IMR-90 (cell line): ENCODE data around the gene WFDC10B. TPM values are rescaled to one million over a fixed set of nuclear protein-coding genes. Genes with fewer than 3 reads are reported as not detected.

Source experiments
- ATAC-seq: fragments of 200-7000 bp; cut with Tn5 transposase; 2 replicates; pipeline ENCODE4 v1.9.1; 2020; ENCODE audit warnings: low read depth, mild to moderate bottlenecking, moderate library complexity
- BruUV-seq: library from RNA; stranded (reverse); fragments of 400-500 nt; replicated peaks from 2 replicates; lab custom pipeline; 2021; lab: Mats Ljungman, UMichigan
- CTCF ChIA-PET: fragments of 300-600 bp; formaldehyde crosslinking; extraction: SDS; loops from one replicate; lab custom pipeline; 2021; ENCODE audit warnings: antibody characterized with exemption; lab: Yijun Ruan, JAX
- POLR2A ChIA-PET: fragments of 300-600 bp; sonication (Branson Sonifier 250); formaldehyde crosslinking; loops from one replicate; lab custom pipeline; 2022; ENCODE audit warnings: antibody characterized with exemption; ENCODE audit not compliant: unreplicated experiment; lab: Charles Lee
- DNase-seq: peaks from one replicate; pipeline ENCODE4 v3.0.0; 2013
- H2AFZ ChIP-seq: replicated peaks from 2 replicates; pipeline ENCODE3; 2013; ENCODE audit warnings: low read length, mild to moderate bottlenecking; ENCODE audit not compliant: poor library complexity
- H2AK5ac ChIP-seq: 2 replicates; pipeline ENCODE4 v1.6.1; 2013; ENCODE audit warnings: low read depth, low read length, inconsistent platforms
- H2AK9ac ChIP-seq: replicated peaks from 2 replicates; pipeline ENCODE3; 2013; ENCODE audit warnings: mild to moderate bottlenecking, low read depth, low read length, moderate library complexity; ENCODE audit not compliant: poor library complexity
- H2BK120ac ChIP-seq: 2 replicates; pipeline ENCODE4 v1.6.1; 2013; ENCODE audit warnings: low read depth, low read length, inconsistent platforms
- H2BK15ac ChIP-seq: 3 replicates; pipeline ENCODE4 v1.6.1; 2013; ENCODE audit warnings: low read depth, low read length, inconsistent platforms
- H2BK20ac ChIP-seq: 2 replicates; pipeline ENCODE4 v1.6.1; 2013; ENCODE audit warnings: low read depth, mild to moderate bottlenecking, inconsistent platforms, low read length, moderate library complexity
- H2BK5ac ChIP-seq: 2 replicates; pipeline ENCODE4 v1.6.1; 2013; ENCODE audit warnings: mild to moderate bottlenecking, low read depth, low read length, inconsistent platforms; ENCODE audit not compliant: poor library complexity, severe bottlenecking
- H3K14ac ChIP-seq: replicated peaks from 2 replicates; pipeline ENCODE4 v1.6.1; 2013; ENCODE audit warnings: low read depth, low read length, inconsistent platforms
- H3K18ac ChIP-seq: 2 replicates; pipeline ENCODE4 v1.6.1; 2013; ENCODE audit warnings: low read depth, low read length, control low read depth
- H3K23ac ChIP-seq: 2 replicates; pipeline ENCODE4 v1.6.1; 2013; ENCODE audit warnings: low read depth, low read length, inconsistent platforms
- H3K27ac ChIP-seq: 2 replicates; pipeline ENCODE4 v1.5.1; 2013; ENCODE audit warnings: mild to moderate bottlenecking, control low read depth, low read length; ENCODE audit not compliant: insufficient read depth
- H3K27me3 ChIP-seq: 2 replicates; pipeline ENCODE4 v1.6.1; 2013; ENCODE audit warnings: low read length; ENCODE audit not compliant: control insufficient read depth, insufficient read depth
- H3K36me3 ChIP-seq: 2 replicates; pipeline ENCODE4 v1.6.1; 2013; ENCODE audit warnings: low read length, mixed read lengths; ENCODE audit not compliant: control insufficient read depth, insufficient read depth
- H3K4ac ChIP-seq: 2 replicates; pipeline ENCODE4 v1.6.1; 2013; ENCODE audit warnings: low read depth, low read length, inconsistent platforms
- H3K4me1 ChIP-seq: 2 replicates; pipeline ENCODE4 v1.6.1; 2013; ENCODE audit warnings: low read length, mixed read lengths; ENCODE audit not compliant: control insufficient read depth, insufficient read depth
- H3K4me2 ChIP-seq: 2 replicates; pipeline ENCODE4 v1.6.1; 2013; ENCODE audit warnings: low read depth, mild to moderate bottlenecking, control low read depth, low read length, moderate library complexity
- H3K4me3 ChIP-seq: 2 replicates; pipeline ENCODE4 v1.5.1; 2013; ENCODE audit warnings: low read depth, mild to moderate bottlenecking, control low read depth, low read length, moderate library complexity; ENCODE audit not compliant: insufficient read depth
- H3K56ac ChIP-seq: 2 replicates; pipeline ENCODE4 v1.6.1; 2013; ENCODE audit warnings: low read length, inconsistent platforms; ENCODE audit not compliant: insufficient read depth; ENCODE audit errors: extremely low read depth
- H3K79me1 ChIP-seq, 2 experiments: 2 replicates each; pipeline ENCODE4 v1.6.1; 2013; ENCODE audit warnings: low read length in 2 of 2, inconsistent platforms in 1 of 2, low read depth in 1 of 2
- H3K9ac ChIP-seq: 2 replicates; pipeline ENCODE4 v1.6.1; 2013; ENCODE audit warnings: low read depth, low read length, control low read depth
- H3K9me1 ChIP-seq: 2 replicates; pipeline ENCODE4 v1.6.1; 2013; ENCODE audit warnings: low read length, inconsistent platforms; ENCODE audit not compliant: insufficient read depth
- H3K9me3 ChIP-seq: 2 replicates; pipeline ENCODE4 v1.6.1; 2013; ENCODE audit warnings: low read length; ENCODE audit not compliant: control insufficient read depth, insufficient read depth
- H4K20me1 ChIP-seq: 2 replicates; pipeline ENCODE4 v1.6.1; 2013; ENCODE audit warnings: low read length, inconsistent platforms; ENCODE audit not compliant: insufficient read depth
- H4K5ac ChIP-seq: 2 replicates; pipeline ENCODE4 v1.6.1; 2013; ENCODE audit warnings: mild to moderate bottlenecking, low read depth, low read length, control low read depth
- H4K8ac ChIP-seq, 2 experiments: 2 replicates each; pipeline ENCODE4 v1.6.1; 2013; ENCODE audit warnings: low read depth in 2 of 2, low read length in 2 of 2, control low read depth in 1 of 2, inconsistent platforms in 1 of 2
- H4K91ac ChIP-seq: 2 replicates; pipeline ENCODE4 v1.6.1; 2013; ENCODE audit warnings: low read depth, low read length, inconsistent platforms; ENCODE audit not compliant: insufficient read depth
- BHLHE40 ChIP-seq: fragments of 150-350 bp; IDR thresholded peaks from 2 replicates; pipeline ENCODE4 v1.6.1; 2016; ENCODE audit warnings: mild to moderate bottlenecking, low read depth, low read length
- CEBPB ChIP-seq: IDR thresholded peaks from 2 replicates; pipeline ENCODE4 v1.6.1; 2012; ENCODE audit warnings: low read depth, low read length, improper control_type of control experiment
- CHD1 ChIP-seq: IDR thresholded peaks from 2 replicates; pipeline ENCODE4 v1.6.1; 2012; ENCODE audit warnings: low read depth, low read length, improper control_type of control experiment
- FOS ChIP-seq: fragments of 150-350 bp; IDR thresholded peaks from 2 replicates; pipeline ENCODE4 v1.6.1; 2016; ENCODE audit warnings: low read depth, low read length
- MAFK ChIP-seq: IDR thresholded peaks from 2 replicates; pipeline ENCODE4 v1.6.1; 2012; ENCODE audit warnings: low read depth, low read length, improper control_type of control experiment
- MAZ ChIP-seq: IDR thresholded peaks from 2 replicates; pipeline ENCODE4 v1.6.1; 2012; ENCODE audit warnings: low read depth, mild to moderate bottlenecking, low read length, improper control_type of control experiment, moderate library complexity, borderline replicate concordance
- MXI1 ChIP-seq: IDR thresholded peaks from 2 replicates; pipeline ENCODE4 v1.6.1; 2012; ENCODE audit warnings: low read depth, mild to moderate bottlenecking, low read length, moderate library complexity, borderline replicate concordance
- NFE2L2 ChIP-seq: fragments of 150-350 bp; IDR thresholded peaks from 2 replicates; pipeline ENCODE4 v1.6.1; 2016; ENCODE audit warnings: low read depth, mild to moderate bottlenecking, low read length
- RAD21 ChIP-seq: IDR thresholded peaks from 2 replicates; pipeline ENCODE4 v1.6.1; 2012; ENCODE audit warnings: low read length, improper control_type of control experiment
- RCOR1 ChIP-seq: IDR thresholded peaks from 2 replicates; pipeline ENCODE4 v1.6.1; 2012; ENCODE audit warnings: mild to moderate bottlenecking, low read length, improper control_type of control experiment; ENCODE audit not compliant: insufficient replicate concordance
- SMC3 ChIP-seq: fragments of 150-350 bp; IDR thresholded peaks from 2 replicates; pipeline ENCODE4 v1.6.1; 2016; ENCODE audit warnings: low read depth, mild to moderate bottlenecking, antibody characterized with exemption, low read length, moderate library complexity
- USF2 ChIP-seq: fragments of 150-350 bp; IDR thresholded peaks from 2 replicates; pipeline ENCODE4 v1.6.1; 2017; ENCODE audit warnings: mild to moderate bottlenecking, antibody characterized with exemption, low read length, low read depth
- WGBS, 2 experiments: methylation state at CpG; one replicate each; pipeline versions ENCODE4 v1.1.5 to v1.1.7; 2013; ENCODE audit warnings: missing lambda C conversion rate in 2 of 2; ENCODE audit not compliant: insufficient read length in 1 of 2; ENCODE audit errors: extremely low coverage in 2 of 2; 5-methylcytosine and 5-hydroxymethylcytosine counted together
- dilution Hi-C: fragments of 300-500 bp; cut with HindIII; formaldehyde crosslinking; loops from one replicate; pipeline ENCODE4 v1.14.3; 2018; ENCODE audit warnings: low sequenced_read_pairs; ENCODE audit not compliant: unreplicated experiment
- in situ Hi-C: fragments of 300-500 bp; cut with MboI; formaldehyde crosslinking; loops from 3 replicates; pipeline ENCODE4 v1.14.3; 2019; ENCODE audit warnings: low sequenced_read_pairs, inconsistent platforms, mixed read lengths
- intact Hi-C: fragments of 100-400 bp; cut with micrococcal nuclease; formaldehyde crosslinking; loops from 2 replicates; pipeline ENCODE4 v1.10.0; 2022
- polyA plus RNA-seq, 3 experiments: library from polyadenylated mRNA; depleted of rRNA; stranded (reverse); fragments of >200 nt; gene quantifications; 2 replicates each; pipeline ENCODE4 v1.2.3, GENCODE V29; 2012; ENCODE audit warnings: low replicate concordance in 1 of 3
- total RNA-seq: library from RNA; depleted of rRNA; stranded (reverse); fragments of >200 nt; gene quantifications from 2 replicates; pipeline ENCODE4 v1.2.3, GENCODE V29; 2012

Gene WFDC10B
- total and polyA plus RNA-seq, 2 of the 4 experiments (the other 2 are of a cell fraction): not detected

DNA sequence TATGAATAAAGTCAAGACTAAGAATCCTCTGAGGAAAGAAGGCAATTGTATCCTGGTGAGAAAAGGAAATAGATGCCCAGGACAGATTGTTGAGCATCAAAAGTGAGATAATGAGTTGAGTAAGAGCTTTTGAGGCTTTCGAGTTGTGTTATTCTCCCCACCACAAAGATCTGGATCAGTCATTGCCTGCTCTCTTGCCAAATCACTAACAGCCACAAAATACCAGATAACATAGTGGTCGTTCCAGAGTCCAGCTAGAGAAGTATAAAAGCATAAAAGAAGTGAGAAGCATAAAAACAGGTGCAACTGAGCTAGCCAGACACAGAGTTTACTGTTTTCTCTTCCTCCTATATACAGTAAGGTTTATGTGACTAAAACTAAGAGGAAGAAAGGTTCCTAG is 22.2 kb upstream of the WFDC10B start:
- Histone ChIP-seq H3K9ac (no peak overlapping the region), H3K4me1 (no peaks in the 10 kb centered on the region), H3K27ac (no peak overlapping the region), H3K4ac (no peak overlapping the region), H3K79me1 (no peaks in the 10 kb centered on the region), H4K91ac (no peak overlapping the region), H3K23ac (no peak overlapping the region), H2BK15ac (no peak overlapping the region), H3K4me3 (no peak overlapping the region), H3K4me2 (no peak overlapping the region), H4K8ac (no peak overlapping the region), H2AFZ (no peak overlapping the region), H3K36me3 (no peaks in the 10 kb centered on the region), H3K27me3 (no peaks in the 10 kb centered on the region; the same call in 1 of the 2 replicates), H2BK5ac (no peak overlapping the region), H2AK9ac (no peak overlapping the region), H2AK5ac (no peak overlapping the region), H4K20me1 (no peaks in the 10 kb centered on the region), H2BK120ac (no peak overlapping the region), H3K18ac (no peak overlapping the region), H3K14ac (no peak overlapping the region), H3K9me1 (no peaks in the 10 kb centered on the region), H2BK20ac (no peak overlapping the region), H3K9me3 (no peaks in the 10 kb centered on the region), H3K56ac (no peak overlapping the region), H4K5ac (no peak overlapping the region)
- DNase-seq (no peak), ATAC-seq (no peak)
- in situ Hi-C loops (no loop called here), intact Hi-C loops (loop anchor here (10.0 kb wide), 1 partner anchor 492 kb away; no protein-coding TSS in a partner anchor), dilution Hi-C loops (no loop called here)
- TF ChIP-seq FOS (no peak), USF2 (no peak), CEBPB (no peak), NFE2L2 (no peak), SMC3 (no peak), RCOR1 (no peak), MAZ (no peak), RAD21 (no peak), MAFK (no peak), MXI1 (no peak), BHLHE40 (no peak), CHD1 (no peak)
- ChIA-PET CTCF (no interaction called here), POLR2A (no interaction called here)
- BruUV-seq: no TSS peak
- no CpG with 5 or more reads among the region's 2 CpGs for WGBS, 2 experiments
